A549 (cell line): ENCODE results near the gene CHFR.
"Not testable (repeated sequence)": the region's sequence is repeated elsewhere in the genome, so short reads cannot be mapped to it uniquely, and the experiment has no call there.

Experiments used
- CTCF ChIP-seq: fragments of >200 bp; sonication (Bioruptor Twin); formaldehyde crosslinking; IDR thresholded peaks from 3 replicates; pipeline ENCODE4 v1.5.1; 2016
- EP300 ChIP-seq, 2 experiments: fragments of >200 bp; sonication (Bioruptor Twin); formaldehyde crosslinking; IDR thresholded peaks; 2 replicates in 1 of 2; 3 replicates in 1 of 2; pipeline ENCODE4 v1.6.1; 2016 to 2017
- POLR2A ChIP-seq: IDR thresholded peaks from 2 replicates; pipeline ENCODE4 v1.6.1; 2012; ENCODE audit warnings: mild to moderate bottlenecking, low read length
- RAD21 ChIP-seq, 2 experiments: fragments of >200 bp in 1 of 2; sonication (Bioruptor Twin) in 1 of 2; formaldehyde crosslinking in 1 of 2; IDR thresholded peaks in 1 of 2; conservative IDR thresholded peaks in 1 of 2; 2 replicates in 1 of 2; 3 replicates in 1 of 2; pipeline ENCODE4 v1.6.1; 2012 to 2018; ENCODE audit warnings: inconsistent platforms in 1 of 2
- RCOR1 ChIP-seq: fragments of 150-350 bp; IDR thresholded peaks from 2 replicates; pipeline ENCODE4 v1.6.1; 2014; ENCODE audit warnings: antibody characterized with exemption, low read length, low read depth
- TFCP2L1 ChIP-seq: fragments of 250-450 bp; sonication (Bioruptor Pico); IDR thresholded peaks from 2 replicates; pipeline ENCODE4 v1.5.0; 2021; ENCODE audit warnings: mild to moderate bottlenecking

GRCh38 chr12:132874620-132875019 lies 12.8 kb downstream of the CHFR start:
- not testable (repeated sequence) for TF ChIP-seq CTCF; RCOR1; TFCP2L1 (CRISPR knock-in tag); EP300 (IDR thresholded peaks at IDR 0.05); RAD21 (conservative IDR thresholded peaks at IDR 0.05 in 1 of 2, IDR thresholded peaks at IDR 0.05 in 1 of 2); POLR2A
